ENCODE results near the gene SPIB. TPM values are rescaled to one million over a fixed set of nuclear protein-coding genes. Genes with fewer than 3 reads are reported as not detected.

SPIB gene
- total RNA-seq, 1 experiment from 2014 or later, result 0.50 TPM

- no peak overlapping the region for H3K27ac Mint-ChIP-seq (ENCODE audit: unreplicated experiment)
- POLR2A ChIA-PET, result no interaction called here
- Histone ChIP-seq H3K36me3 (ENCODE audit: control insufficient read depth, insufficient read depth, low read length) (peaks cover 5% of the 10 kb centered on the region; the same call in 1 of the 2 replicates), H3K27me3 (replicated peaks; ENCODE audit: control insufficient read depth, insufficient read depth, low read length) (no peaks in the 10 kb centered on the region), H3K4me1 (no peaks in the 10 kb centered on the region), H3K4me3 (ENCODE audit: low read depth, low read length) (no peak overlapping the region), H3K9me3 (no peaks in the 10 kb centered on the region)
- peaks cover 6% of the 10 kb centered on the region for H3K4me1 Mint-ChIP-seq (ENCODE audit: low read depth, unreplicated experiment)
- CTCF ChIA-PET, result no interaction called here
- no TSS peak for BruUV-seq (replicated peaks)
- H3K4me3 Mint-ChIP-seq (ENCODE audit: unreplicated experiment), result no peak overlapping the region
- no peak for DNase-seq
- no peaks in the 10 kb centered on the region for H3K27me3 Mint-ChIP-seq (ENCODE audit: insufficient read depth, unreplicated experiment)
- TF ChIP-seq, protein P1, sequence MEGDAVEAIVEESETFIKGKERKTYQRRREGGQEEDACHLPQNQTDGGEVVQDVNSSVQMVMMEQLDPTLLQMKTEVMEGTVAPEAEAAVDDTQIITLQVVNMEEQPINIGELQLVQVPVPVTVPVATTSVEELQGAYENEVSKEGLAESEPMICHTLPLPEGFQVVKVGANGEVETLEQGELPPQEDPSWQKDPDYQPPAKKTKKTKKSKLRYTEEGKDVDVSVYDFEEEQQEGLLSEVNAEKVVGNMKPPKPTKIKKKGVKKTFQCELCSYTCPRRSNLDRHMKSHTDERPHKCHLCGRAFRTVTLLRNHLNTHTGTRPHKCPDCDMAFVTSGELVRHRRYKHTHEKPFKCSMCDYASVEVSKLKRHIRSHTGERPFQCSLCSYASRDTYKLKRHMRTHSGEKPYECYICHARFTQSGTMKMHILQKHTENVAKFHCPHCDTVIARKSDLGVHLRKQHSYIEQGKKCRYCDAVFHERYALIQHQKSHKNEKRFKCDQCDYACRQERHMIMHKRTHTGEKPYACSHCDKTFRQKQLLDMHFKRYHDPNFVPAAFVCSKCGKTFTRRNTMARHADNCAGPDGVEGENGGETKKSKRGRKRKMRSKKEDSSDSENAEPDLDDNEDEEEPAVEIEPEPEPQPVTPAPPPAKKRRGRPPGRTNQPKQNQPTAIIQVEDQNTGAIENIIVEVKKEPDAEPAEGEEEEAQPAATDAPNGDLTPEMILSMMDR (IDR thresholded peaks at IDR 0.05; ENCODE audit: insufficient read depth in 1 of 2, low read depth in 1 of 2, low read length in 1 of 2, severe bottlenecking in 1 of 2, unreplicated experiment in 1 of 2), result no peak
- peaks cover 75% of the 10 kb centered on the region for H3K36me3 Mint-ChIP-seq (ENCODE audit: insufficient read depth, unreplicated experiment)
- H3K9me3 Mint-ChIP-seq (ENCODE audit: unreplicated experiment), result no peaks in the 10 kb centered on the region
- intact Hi-C loops (cut with micrococcal nuclease; ENCODE audit: unreplicated experiment), result no loop called here
These were observed 16.0 kb upstream of the SPIB start for GRCh38 chr19:50402544-50403301.

- TF ChIP-seq, protein P1 (IDR thresholded peaks at IDR 0.05; ENCODE audit: insufficient read depth in 1 of 2, low read depth in 1 of 2, low read length in 1 of 2, severe bottlenecking in 1 of 2, unreplicated experiment in 1 of 2), result no peak
- Mint-ChIP-seq H3K36me3 (ENCODE audit: insufficient read depth, unreplicated experiment) (peaks cover 74% of the 10 kb centered on the region), H3K9me3 (ENCODE audit: unreplicated experiment) (no peaks in the 10 kb centered on the region), H3K27me3 (ENCODE audit: insufficient read depth, unreplicated experiment) (no peaks in the 10 kb centered on the region), H3K4me1 (ENCODE audit: low read depth, unreplicated experiment) (no peaks in the 10 kb centered on the region), H3K27ac (ENCODE audit: unreplicated experiment) (no peak overlapping the region), H3K4me3 (ENCODE audit: unreplicated experiment) (peak overlapping the region; percentile 14)
- Histone ChIP-seq H3K4me3 (ENCODE audit: low read depth, low read length) (no peak overlapping the region), H3K27me3 (replicated peaks; ENCODE audit: control insufficient read depth, insufficient read depth, low read length) (no peaks in the 10 kb centered on the region), H3K9me3 (no peaks in the 10 kb centered on the region), H3K36me3 (ENCODE audit: control insufficient read depth, insufficient read depth, low read length) (peaks cover 7% of the 10 kb centered on the region), H3K4me1 (peaks cover 11% of the 10 kb centered on the region)
- POLR2A ChIA-PET, result no interaction called here
- intact Hi-C loops (cut with micrococcal nuclease; ENCODE audit: unreplicated experiment), result no loop called here
- DNase-seq, result no peak
- CTCF ChIA-PET, result interaction anchor here (1.2 kb wide), 1 partner anchor 30 kb away, joined by 13 read pairs; the partner anchor contains the start of gene NR1H2
- BruUV-seq (replicated peaks), result no TSS peak
These were observed 12.4 kb upstream of the SPIB start for GRCh38 chr19:50406156-50406820.

DNA sequence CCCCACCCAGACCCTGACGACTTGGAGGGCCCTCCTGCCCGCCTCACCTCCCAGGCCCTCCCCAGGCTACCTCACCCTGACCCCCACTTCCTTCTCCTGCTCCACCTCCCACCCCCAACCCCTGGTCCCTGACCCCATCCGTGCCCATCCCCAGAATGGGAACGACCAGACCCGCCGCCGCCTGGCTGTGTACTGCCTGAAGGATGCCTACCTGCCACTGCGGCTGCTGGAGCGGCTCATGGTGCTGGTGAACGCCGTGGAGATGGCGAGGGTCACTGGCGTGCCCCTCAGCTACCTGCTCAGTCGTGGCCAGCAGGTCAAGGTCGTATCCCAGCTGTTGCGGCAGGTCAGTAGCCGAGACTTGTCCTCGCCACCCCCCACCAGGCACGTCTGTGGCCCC lies 11.9 kb upstream of the SPIB start:
- H3K4me1 Mint-ChIP-seq (ENCODE audit: low read depth, unreplicated experiment), result no peaks in the 10 kb centered on the region
- intact Hi-C loops (cut with micrococcal nuclease; ENCODE audit: unreplicated experiment), result no loop called here
- CTCF ChIA-PET, result interaction anchor here (1.2 kb wide), 1 partner anchor 31 kb away, joined by 13 read pairs; the partner anchor contains the start of gene NR1H2

More for the DNA sequence above, 11.9 kb upstream of the SPIB start:
- no peak for DNase-seq
- Histone ChIP-seq H3K36me3 (ENCODE audit: control insufficient read depth, insufficient read depth, low read length) (peaks cover 4% of the 10 kb centered on the region), H3K4me1 (peaks cover 11% of the 10 kb centered on the region), H3K9me3 (no peaks in the 10 kb centered on the region), H3K27me3 (replicated peaks; ENCODE audit: control insufficient read depth, insufficient read depth, low read length) (no peaks in the 10 kb centered on the region), H3K4me3 (ENCODE audit: low read depth, low read length) (no peak overlapping the region)
- Mint-ChIP-seq H3K9me3 (ENCODE audit: unreplicated experiment) (no peaks in the 10 kb centered on the region), H3K27me3 (ENCODE audit: insufficient read depth, unreplicated experiment) (no peaks in the 10 kb centered on the region), H3K27ac (ENCODE audit: unreplicated experiment) (no peak overlapping the region), H3K4me3 (ENCODE audit: unreplicated experiment) (peak overlapping the region; percentile 14), H3K36me3 (ENCODE audit: insufficient read depth, unreplicated experiment) (peaks cover 69% of the 10 kb centered on the region)
- no TSS peak for BruUV-seq (replicated peaks)
- POLR2A ChIA-PET, result no interaction called here
- TF ChIP-seq, protein P1 (IDR thresholded peaks at IDR 0.05; ENCODE audit: insufficient read depth in 1 of 2, low read depth in 1 of 2, low read length in 1 of 2, severe bottlenecking in 1 of 2, unreplicated experiment in 1 of 2), result no peak
